ENCODE results near the gene PHF23.

The PHF23 gene

GRCh38 chr17:7281074-7281952 lies 42.1 kb upstream of the PHF23 start, which contains the start of gene SLC2A4:
Gene SLC2A4 (plus strand): TSS chr17:7281718. CDS start chr17:7281935, 217 bp downstream.
- Histone ChIP-seq H3K79me2 (ENCODE audit: insufficient read depth, low read length) (no peaks in the 10 kb centered on the region), H3K9me3 (ENCODE audit: insufficient read depth, low read length, severe bottlenecking) (no peaks in the 10 kb centered on the region), H3K36me3 (ENCODE audit: insufficient read depth, low read length) (no peaks in the 10 kb centered on the region), H3K9ac (ENCODE audit: low read depth, low read length) (peak within 1 kb of the TSS; percentile 27), H3K27ac (ENCODE audit: low read length) (no peak within 1 kb of the TSS), H3K27me3 (ENCODE audit: insufficient read depth, low read length, poor library complexity) (peaks cover 8% of the 10 kb centered on the region), H2AFZ (ENCODE audit: low read depth, low read length) (peak within 1 kb of the TSS; percentile 61), H3K4me1 (ENCODE audit: insufficient read depth, low read length) (peaks cover 27% of the 10 kb centered on the region), H3K4me3 (ENCODE audit: low read depth in 1 of 2, low read length in 2 of 2) (peak within 1 kb of the TSS in 1 of 2 experiments; percentile 49; a peak in 2 of 4 replicates), H3K4me2 (ENCODE audit: insufficient read depth, low read length) (peak within 1 kb of the TSS; percentile 65), H4K20me1 (ENCODE audit: insufficient read depth, low read length) (no peaks in the 10 kb centered on the region)
- TF ChIP-seq CTCF (IDR thresholded peaks at IDR 0.05; ENCODE audit: borderline replicate concordance, extremely low read depth, low read length, poor library complexity, severe bottlenecking), result no peak
- ATAC-seq (ENCODE audit: insufficient read depth, low read depth) (peak; percentile 83), DNase-seq (peak; percentile 93)

- peak overlapping the region; percentile 65 for H3K4me2 ChIP-seq (ENCODE audit: insufficient read depth, low read length)
- DNase-seq (peak; percentile 83), ATAC-seq (ENCODE audit: insufficient read depth, low read depth) (peak; percentile 78)
- H3K9me3 ChIP-seq (ENCODE audit: insufficient read depth, low read length, severe bottlenecking), result no peaks in the 10 kb centered on the region
- peak overlapping the region; percentile 61 for H2AFZ ChIP-seq (ENCODE audit: low read depth, low read length)
- peak; percentile 90 for TF ChIP-seq CTCF (IDR thresholded peaks at IDR 0.05; ENCODE audit: borderline replicate concordance, extremely low read depth, low read length, poor library complexity, severe bottlenecking)
- TF ChIP-seq EZH2 (IDR thresholded peaks at IDR 0.05; ENCODE audit: borderline replicate concordance, low read depth, low read length, severe bottlenecking), result peak; percentile 65
- peak overlapping the region in 1 of 2 experiments; percentile 49; a peak in 2 of 4 replicates for H3K4me3 ChIP-seq (ENCODE audit: low read depth in 1 of 2, low read length in 2 of 2)
- H4K20me1 ChIP-seq (ENCODE audit: insufficient read depth, low read length), result no peaks in the 10 kb centered on the region
- peaks cover 8% of the 10 kb centered on the region for H3K27me3 ChIP-seq (ENCODE audit: insufficient read depth, low read length, poor library complexity)
- no peaks in the 10 kb centered on the region for H3K36me3 ChIP-seq (ENCODE audit: insufficient read depth, low read length)
- H3K9ac ChIP-seq (ENCODE audit: low read depth, low read length), result peak overlapping the region; percentile 11
- no peak overlapping the region for H3K27ac ChIP-seq (ENCODE audit: low read length)
- no peaks in the 10 kb centered on the region for H3K79me2 ChIP-seq (ENCODE audit: insufficient read depth, low read length)
- H3K4me1 ChIP-seq (ENCODE audit: insufficient read depth, low read length), result peaks cover 27% of the 10 kb centered on the region
Measured at GRCh38 chr17:7280519-7281073, 41.3 kb upstream of the PHF23 start.

- Histone ChIP-seq H3K36me3 (ENCODE audit: insufficient read depth, low read length) (no peaks in the 10 kb centered on the region), H4K20me1 (ENCODE audit: insufficient read depth, low read length) (no peaks in the 10 kb centered on the region), H3K4me3 (ENCODE audit: low read depth in 1 of 2, low read length in 2 of 2) (no peak overlapping the region), H3K27ac (ENCODE audit: low read length) (no peak overlapping the region), H3K27me3 (ENCODE audit: insufficient read depth, low read length, poor library complexity) (peaks cover 8% of the 10 kb centered on the region), H3K79me2 (ENCODE audit: insufficient read depth, low read length) (no peaks in the 10 kb centered on the region), H3K9me3 (ENCODE audit: insufficient read depth, low read length, severe bottlenecking) (no peaks in the 10 kb centered on the region), H2AFZ (ENCODE audit: low read depth, low read length) (no peak overlapping the region), H3K9ac (ENCODE audit: low read depth, low read length) (no peak overlapping the region), H3K4me1 (ENCODE audit: insufficient read depth, low read length) (peaks cover 27% of the 10 kb centered on the region), H3K4me2 (ENCODE audit: insufficient read depth, low read length) (no peak overlapping the region)
- ATAC-seq (ENCODE audit: insufficient read depth, low read depth), result no peak
- no peak for DNase-seq
- TF ChIP-seq EZH2 (IDR thresholded peaks at IDR 0.05; ENCODE audit: borderline replicate concordance, low read depth, low read length, severe bottlenecking) (no peak), CTCF (IDR thresholded peaks at IDR 0.05; ENCODE audit: borderline replicate concordance, extremely low read depth, low read length, poor library complexity, severe bottlenecking) (no peak)
Measured at GRCh38 chr17:7279448-7279847, 40.2 kb upstream of the PHF23 start.

Measured in DND-41 (cell line).